ENCODE results near the gene SLC9A3. TPM values are rescaled to one million over a fixed set of nuclear protein-coding genes. Genes with fewer than 3 reads are reported as not detected.

The SLC9A3 gene
- total and polyA plus RNA-seq, 2 donors = 1.3 to 1.9 TPM

- DNase-seq (ENCODE audit: low read depth in 6 of 9, low spot score in 9 of 9) = no peak
- WGBS = 94% methylated on average over 29 of the region's 29 CpGs
- H3K27me3 ChIP-seq (ENCODE audit: control insufficient read depth in 2 of 2, insufficient read depth in 1 of 2, low read length in 1 of 2) = peaks cover 6 to 39% of the 10 kb centered on the region in 2 donors
Observed at GRCh38 chr5:485113-485945, 38.9 kb downstream of the SLC9A3 start.

GRCh38 chr5:484556-484955 is 39.7 kb downstream of the SLC9A3 start:
- no peak for DNase-seq (ENCODE audit: low read depth in 6 of 9, low spot score in 9 of 9)
- peaks cover 6 to 39% of the 10 kb centered on the region in 2 donors for H3K27me3 ChIP-seq (ENCODE audit: control insufficient read depth in 2 of 2, insufficient read depth in 1 of 2, low read length in 1 of 2)

More at GRCh38 chr5:485113-485945, 38.9 kb downstream of the SLC9A3 start:
- Histone ChIP-seq H3K4me1 (ENCODE audit: control insufficient read depth in 2 of 2, insufficient read depth in 2 of 2, low read length in 2 of 2) (peaks cover 0 to 3% of the 10 kb centered on the region in 2 donors), H3K9me3 (ENCODE audit: control insufficient read depth in 2 of 2, insufficient read depth in 1 of 2, low read length in 1 of 2) (no peaks in the 10 kb centered on the region), H3K27ac (ENCODE audit: low read depth in 1 of 2, low read length in 1 of 2) (no peak overlapping the region), H3K36me3 (ENCODE audit: control insufficient read depth in 2 of 2, insufficient read depth in 2 of 2, low read length in 1 of 2) (no peaks in the 10 kb centered on the region), H3K4me3 (ENCODE audit: low read length in 2 of 2) (no peak overlapping the region)

GRCh38 chr5:483434-484140 is 40.7 kb downstream of the SLC9A3 start:
- Histone ChIP-seq H3K9me3 (ENCODE audit: control insufficient read depth in 2 of 2, insufficient read depth in 1 of 2, low read length in 1 of 2) (no peaks in the 10 kb centered on the region), H3K4me1 (ENCODE audit: control insufficient read depth in 2 of 2, insufficient read depth in 2 of 2, low read length in 2 of 2) (peaks cover 0 to 3% of the 10 kb centered on the region in 2 donors), H3K4me3 (ENCODE audit: low read length in 2 of 2) (no peak overlapping the region), H3K36me3 (ENCODE audit: control insufficient read depth in 2 of 2, insufficient read depth in 2 of 2, low read length in 1 of 2) (no peaks in the 10 kb centered on the region), H3K27ac (ENCODE audit: low read depth in 1 of 2, low read length in 1 of 2) (no peak overlapping the region), H3K27me3 (ENCODE audit: control insufficient read depth in 2 of 2, insufficient read depth in 1 of 2, low read length in 1 of 2) (peaks cover 6 to 39% of the 10 kb centered on the region in 2 donors)
- DNase-seq (ENCODE audit: low read depth in 6 of 9, low spot score in 9 of 9) = no peak
- 22% methylated on average over 34 of the region's 34 CpGs for WGBS

More at GRCh38 chr5:484556-484955, 39.7 kb downstream of the SLC9A3 start:
- Histone ChIP-seq H3K27ac (ENCODE audit: low read depth in 1 of 2, low read length in 1 of 2) (no peak overlapping the region), H3K4me3 (ENCODE audit: low read length in 2 of 2) (no peak overlapping the region), H3K4me1 (ENCODE audit: control insufficient read depth in 2 of 2, insufficient read depth in 2 of 2, low read length in 2 of 2) (peaks cover 0 to 3% of the 10 kb centered on the region in 2 donors), H3K9me3 (ENCODE audit: control insufficient read depth in 2 of 2, insufficient read depth in 1 of 2, low read length in 1 of 2) (no peaks in the 10 kb centered on the region), H3K36me3 (ENCODE audit: control insufficient read depth in 2 of 2, insufficient read depth in 2 of 2, low read length in 1 of 2) (no peaks in the 10 kb centered on the region)
- 96% methylated on average over 24 of the region's 24 CpGs for WGBS

- H3K27me3 ChIP-seq (ENCODE audit: control insufficient read depth in 2 of 2, insufficient read depth in 1 of 2, low read length in 1 of 2) = peaks cover 6 to 39% of the 10 kb centered on the region in 2 donors
Observed at GRCh38 chr5:483011-483410, 41.2 kb downstream of the SLC9A3 start.

GRCh38 chr5:482506-482905 is 41.7 kb downstream of the SLC9A3 start:
- H3K36me3 ChIP-seq (ENCODE audit: control insufficient read depth in 2 of 2, insufficient read depth in 2 of 2, low read length in 1 of 2) = no peaks in the 10 kb centered on the region
- H3K27me3 ChIP-seq (ENCODE audit: control insufficient read depth in 2 of 2, insufficient read depth in 1 of 2, low read length in 1 of 2) = peaks cover 6 to 39% of the 10 kb centered on the region in 2 donors
- no peak overlapping the region for H3K27ac ChIP-seq (ENCODE audit: low read depth in 1 of 2, low read length in 1 of 2)
- 97% methylated on average over 27 of the region's 27 CpGs for WGBS
- H3K9me3 ChIP-seq (ENCODE audit: control insufficient read depth in 2 of 2, insufficient read depth in 1 of 2, low read length in 1 of 2) = no peaks in the 10 kb centered on the region
- no peak overlapping the region for H3K4me3 ChIP-seq (ENCODE audit: low read length in 2 of 2)
- DNase-seq (ENCODE audit: low read depth in 6 of 9, low spot score in 9 of 9) = no peak
- peaks cover 0 to 3% of the 10 kb centered on the region in 2 donors for H3K4me1 ChIP-seq (ENCODE audit: control insufficient read depth in 2 of 2, insufficient read depth in 2 of 2, low read length in 2 of 2)

More at GRCh38 chr5:483011-483410, 41.2 kb downstream of the SLC9A3 start:
- DNase-seq (ENCODE audit: low read depth in 6 of 9, low spot score in 9 of 9) = no peak
- H3K27ac ChIP-seq (ENCODE audit: low read depth in 1 of 2, low read length in 1 of 2) = no peak overlapping the region
- H3K9me3 ChIP-seq (ENCODE audit: control insufficient read depth in 2 of 2, insufficient read depth in 1 of 2, low read length in 1 of 2) = no peaks in the 10 kb centered on the region
- 97% methylated on average over 26 of the region's 26 CpGs for WGBS
- H3K36me3 ChIP-seq (ENCODE audit: control insufficient read depth in 2 of 2, insufficient read depth in 2 of 2, low read length in 1 of 2) = no peaks in the 10 kb centered on the region
- no peak overlapping the region for H3K4me3 ChIP-seq (ENCODE audit: low read length in 2 of 2)
- H3K4me1 ChIP-seq (ENCODE audit: control insufficient read depth in 2 of 2, insufficient read depth in 2 of 2, low read length in 2 of 2) = peaks cover 0 to 3% of the 10 kb centered on the region in 2 donors

GRCh38 chr5:482021-482420 is 42.2 kb downstream of the SLC9A3 start:
- DNase-seq (ENCODE audit: low read depth in 6 of 9, low spot score in 9 of 9) = no peak
- Histone ChIP-seq H3K27ac (ENCODE audit: low read depth in 1 of 2, low read length in 1 of 2) (no peak overlapping the region), H3K4me3 (ENCODE audit: low read length in 2 of 2) (no peak overlapping the region), H3K9me3 (ENCODE audit: control insufficient read depth in 2 of 2, insufficient read depth in 1 of 2, low read length in 1 of 2) (no peaks in the 10 kb centered on the region), H3K36me3 (ENCODE audit: control insufficient read depth in 2 of 2, insufficient read depth in 2 of 2, low read length in 1 of 2) (no peaks in the 10 kb centered on the region), H3K27me3 (ENCODE audit: control insufficient read depth in 2 of 2, insufficient read depth in 1 of 2, low read length in 1 of 2) (peaks cover 6 to 42% of the 10 kb centered on the region in 2 donors), H3K4me1 (ENCODE audit: control insufficient read depth in 2 of 2, insufficient read depth in 2 of 2, low read length in 2 of 2) (peaks cover 0 to 3% of the 10 kb centered on the region in 2 donors)
- 70% methylated on average over 24 of the region's 24 CpGs for WGBS

GRCh38 chr5:481347-481746 is 42.9 kb downstream of the SLC9A3 start:
- H3K4me3 ChIP-seq (ENCODE audit: low read length in 2 of 2) = no peak overlapping the region
- H3K4me1 ChIP-seq (ENCODE audit: control insufficient read depth in 2 of 2, insufficient read depth in 2 of 2, low read length in 2 of 2) = peaks cover 0 to 3% of the 10 kb centered on the region in 2 donors
- DNase-seq (ENCODE audit: low read depth in 6 of 9, low spot score in 9 of 9) = no peak
- 90% methylated on average over 23 of the region's 23 CpGs for WGBS
- no peaks in the 10 kb centered on the region for H3K9me3 ChIP-seq (ENCODE audit: control insufficient read depth in 2 of 2, insufficient read depth in 1 of 2, low read length in 1 of 2)
- peaks cover 8 to 46% of the 10 kb centered on the region in 2 donors for H3K27me3 ChIP-seq (ENCODE audit: control insufficient read depth in 2 of 2, insufficient read depth in 1 of 2, low read length in 1 of 2)
- no peaks in the 10 kb centered on the region for H3K36me3 ChIP-seq (ENCODE audit: control insufficient read depth in 2 of 2, insufficient read depth in 2 of 2, low read length in 1 of 2)
- H3K27ac ChIP-seq (ENCODE audit: low read depth in 1 of 2, low read length in 1 of 2) = no peak overlapping the region

GRCh38 chr5:479566-480319 is 44.5 kb downstream of the SLC9A3 start:
- DNase-seq (ENCODE audit: low read depth in 6 of 9, low spot score in 9 of 9) = no peak
- H3K9me3 ChIP-seq (ENCODE audit: control insufficient read depth in 2 of 2, insufficient read depth in 1 of 2, low read length in 1 of 2) = no peaks in the 10 kb centered on the region
- H3K27me3 ChIP-seq (ENCODE audit: control insufficient read depth in 2 of 2, insufficient read depth in 1 of 2, low read length in 1 of 2) = peaks cover 24 to 49% of the 10 kb centered on the region in 2 donors
- no peak overlapping the region for H3K4me3 ChIP-seq (ENCODE audit: low read length in 2 of 2)
- H3K4me1 ChIP-seq (ENCODE audit: control insufficient read depth in 2 of 2, insufficient read depth in 2 of 2, low read length in 2 of 2) = peaks cover 3 to 6% of the 10 kb centered on the region in 2 donors
- 94% methylated on average over 34 of the region's 34 CpGs for WGBS
- H3K27ac ChIP-seq (ENCODE audit: low read depth in 1 of 2, low read length in 1 of 2) = no peak overlapping the region
- no peaks in the 10 kb centered on the region for H3K36me3 ChIP-seq (ENCODE audit: control insufficient read depth in 2 of 2, insufficient read depth in 2 of 2, low read length in 1 of 2)
